Neural cell (in vitro differentiated cells): ENCODE data around the gene RNU6-7. TPM values are rescaled to one million over a fixed set of nuclear protein-coding genes. Genes with fewer than 3 reads are reported as not detected.

Experiments
- H2AFZ ChIP-seq: fragments of 200-600, 300-800 bp; sonication (generic), shearing (Covaris generic); 2 replicates; pipeline ENCODE4 v1.6.0; 2014; ENCODE audit warnings: low read depth, mild to moderate bottlenecking, antibody characterized with exemption, low read length, moderate library complexity
- H3F3A ChIP-seq: fragments of 200-600 bp; shearing (Covaris generic); 2 replicates; pipeline ENCODE4 v1.6.1; 2016; ENCODE audit warnings: mild to moderate bottlenecking, moderate library complexity, mixed read lengths, antibody characterized with exemption, low read length; ENCODE audit not compliant: insufficient read depth, poor library complexity, severe bottlenecking
- H3K27ac ChIP-seq: fragments of 200-600, 300-800 bp; sonication (generic), shearing (Covaris generic); 2 replicates; pipeline ENCODE4 v1.5.1; 2014; ENCODE audit warnings: mild to moderate bottlenecking, low read length, moderate library complexity
- H3K27me3 ChIP-seq: fragments of 300-800, 200-600 bp; sonication (generic), shearing (Covaris generic); 2 replicates; pipeline ENCODE4 v1.6.0; 2014; ENCODE audit warnings: mild to moderate bottlenecking, low read depth, low read length, moderate library complexity; ENCODE audit not compliant: insufficient read depth
- H3K36me3 ChIP-seq: fragments of 300-800, 200-600 bp; sonication (generic), shearing (Covaris generic); 2 replicates; pipeline ENCODE4 v1.5.1; 2014; ENCODE audit warnings: mild to moderate bottlenecking, antibody characterized with exemption, low read length, moderate library complexity; ENCODE audit not compliant: insufficient read depth
- H3K4me2 ChIP-seq: fragments of 300-800, 200-600 bp; sonication (generic), shearing (Covaris generic); 2 replicates; pipeline ENCODE4 v1.6.0; 2014; ENCODE audit warnings: mild to moderate bottlenecking, low read length
- H3K4me3 ChIP-seq: fragments of 300-800, 200-600 bp; sonication (generic), shearing (Covaris generic); 2 replicates; pipeline ENCODE4 v1.5.1; 2014; ENCODE audit warnings: mild to moderate bottlenecking, low read length, moderate library complexity
- H3K79me2 ChIP-seq: fragments of 200-600 bp; shearing (Covaris generic); replicated peaks from 2 replicates; pipeline ENCODE4 v1.6.0; 2014; ENCODE audit warnings: mild to moderate bottlenecking, low read length, moderate library complexity; ENCODE audit not compliant: insufficient read depth
- H3K9ac ChIP-seq: fragments of 300-800, 200-600 bp; sonication (generic), shearing (Covaris generic); 2 replicates; pipeline ENCODE4 v1.6.1; 2016; ENCODE audit warnings: mild to moderate bottlenecking, low read length, mixed read lengths
- H3K9me2 ChIP-seq: fragments of 200-600 bp; shearing (Covaris generic); 2 replicates; pipeline ENCODE4 v1.6.1; 2016; ENCODE audit warnings: mild to moderate bottlenecking, low read length, mixed read lengths; ENCODE audit not compliant: insufficient read depth
- H3K9me3 ChIP-seq: fragments of 200-600, 300-800 bp; sonication (generic), shearing (Covaris generic); 2 replicates; pipeline ENCODE4 v1.6.1; 2016; ENCODE audit warnings: mild to moderate bottlenecking, mixed run types, low read length, moderate library complexity, mixed read lengths
- H4K20me1 ChIP-seq: fragments of 200-600 bp; shearing (Covaris generic); 2 replicates; pipeline ENCODE4 v1.6.1; 2016; ENCODE audit warnings: mild to moderate bottlenecking, mixed run types; ENCODE audit not compliant: insufficient read depth
- CTCF ChIP-seq: fragments of 450-650 bp; IDR thresholded peaks from 2 replicates; pipeline ENCODE4 v1.5.1; 2014; ENCODE audit warnings: antibody characterized with exemption, mild to moderate bottlenecking, moderate library complexity; ENCODE audit not compliant: poor library complexity, severe bottlenecking
- EP300 ChIP-seq: fragments of 450-650 bp; conservative IDR thresholded peaks from 2 replicates; pipeline ENCODE4 v1.6.1; 2014; ENCODE audit warnings: antibody characterized with exemption, mild to moderate bottlenecking, moderate library complexity; ENCODE audit not compliant: poor library complexity, severe bottlenecking
- EZH2 ChIP-seq: fragments of 200-600, 300-800 bp; shearing (Covaris generic), sonication (generic); IDR thresholded peaks from 2 replicates; pipeline ENCODE4 v1.6.1; 2014; ENCODE audit warnings: antibody characterized with exemption, low read length, borderline replicate concordance, mild to moderate bottlenecking; ENCODE audit not compliant: insufficient read depth, poor library complexity, severe bottlenecking
- MXI1 ChIP-seq: fragments of 450-650 bp; conservative IDR thresholded peaks from 2 replicates; pipeline ENCODE4 v1.6.1; 2014; ENCODE audit warnings: antibody characterized with exemption, mild to moderate bottlenecking; ENCODE audit not compliant: poor library complexity, severe bottlenecking
- POLR2AphosphoS5 ChIP-seq: IDR thresholded peaks from 2 replicates; pipeline ENCODE4 v1.6.1; 2012
- RAD21 ChIP-seq: fragments of 450-650 bp; conservative IDR thresholded peaks from 2 replicates; pipeline ENCODE4 v1.6.1; 2014; ENCODE audit warnings: antibody characterized with exemption, mild to moderate bottlenecking, moderate library complexity
- REST ChIP-seq: IDR thresholded peaks from 2 replicates; pipeline ENCODE4 v1.6.1; 2012; ENCODE audit warnings: borderline replicate concordance
- SMC3 ChIP-seq: fragments of 450-650 bp; conservative IDR thresholded peaks from 2 replicates; pipeline ENCODE4 v1.6.1; 2014; ENCODE audit warnings: antibody characterized with exemption, mild to moderate bottlenecking, moderate library complexity; ENCODE audit not compliant: poor library complexity
- TAF1 ChIP-seq: IDR thresholded peaks from 2 replicates; pipeline ENCODE4 v1.6.1; 2012; ENCODE audit warnings: low read depth
- polyA plus RNA-seq: library from polyadenylated mRNA; depleted of rRNA; stranded (reverse); fragments of >200 nt; gene quantifications from 2 replicates; pipeline ENCODE4 v1.2.3, GENCODE V29; 2014

Gene RNU6-7
- polyA plus RNA-seq, 1 donor from 2014 or later: not detected

- Histone ChIP-seq H3K4me2 (no peak overlapping the region), H3K79me2 (no peaks in the 10 kb centered on the region), H2AFZ (no peak overlapping the region), H3K27me3 (no peaks in the 10 kb centered on the region), H3K36me3 (no peaks in the 10 kb centered on the region), H3F3A (no peaks in the 10 kb centered on the region), H3K9ac (no peak overlapping the region), H3K9me2 (no peaks in the 10 kb centered on the region), H4K20me1 (no peaks in the 10 kb centered on the region), H3K27ac (no peak overlapping the region), H3K9me3 (no peaks in the 10 kb centered on the region), H3K4me3 (no peak overlapping the region)
- TF ChIP-seq EZH2 (no peak), CTCF (no peak), EP300 (no peak), MXI1 (no peak), TAF1 (no peak)
These were observed 8.3 kb upstream of the RNU6-7 start for GRCh38 chr14:32193532-32193931.

GRCh38 chr14:32195636-32196035 is 6.2 kb upstream of the RNU6-7 start:
- Histone ChIP-seq H3K27me3 (no peaks in the 10 kb centered on the region), H3K9me3 (no peaks in the 10 kb centered on the region), H3K9ac (no peak overlapping the region), H3K9me2 (no peaks in the 10 kb centered on the region), H3K36me3 (no peaks in the 10 kb centered on the region), H3K4me2 (no peak overlapping the region), H3F3A (no peaks in the 10 kb centered on the region), H3K79me2 (no peaks in the 10 kb centered on the region), H3K4me3 (no peak overlapping the region), H2AFZ (no peak overlapping the region), H3K27ac (no peak overlapping the region), H4K20me1 (no peaks in the 10 kb centered on the region)
- TF ChIP-seq MXI1 (no peak), EZH2 (no peak), TAF1 (no peak)

GRCh38 chr14:32197919-32198318 is 3.9 kb upstream of the RNU6-7 start:
- Histone ChIP-seq H3K9me3 (no peaks in the 10 kb centered on the region), H4K20me1 (no peaks in the 10 kb centered on the region), H3K9ac (no peak overlapping the region), H3K79me2 (no peaks in the 10 kb centered on the region), H3K9me2 (no peaks in the 10 kb centered on the region), H3K36me3 (no peaks in the 10 kb centered on the region), H3F3A (peaks cover 8% of the 10 kb centered on the region), H3K4me2 (no peak overlapping the region), H3K27me3 (no peaks in the 10 kb centered on the region), H3K4me3 (no peak overlapping the region), H2AFZ (no peak overlapping the region), H3K27ac (no peak overlapping the region)
- TF ChIP-seq REST (no peak), POLR2AphosphoS5 (no peak), EP300 (no peak), EZH2 (no peak), TAF1 (no peak), RAD21 (no peak), CTCF (no peak), MXI1 (no peak), SMC3 (no peak)
